ENCODE measurements around the gene DDX49.
"Not testable (repeated sequence)": the region's sequence is repeated elsewhere in the genome, so short reads cannot be mapped to it uniquely, and the experiment has no call there.

DDX49 gene

GRCh38 chr19:18943465-18943864, 23.9 kb downstream of the DDX49 start:
- DNase-seq = no peak

GRCh38 chr19:18945297-18945696, 25.8 kb downstream of the DDX49 start:
- no peak for DNase-seq

DNA sequence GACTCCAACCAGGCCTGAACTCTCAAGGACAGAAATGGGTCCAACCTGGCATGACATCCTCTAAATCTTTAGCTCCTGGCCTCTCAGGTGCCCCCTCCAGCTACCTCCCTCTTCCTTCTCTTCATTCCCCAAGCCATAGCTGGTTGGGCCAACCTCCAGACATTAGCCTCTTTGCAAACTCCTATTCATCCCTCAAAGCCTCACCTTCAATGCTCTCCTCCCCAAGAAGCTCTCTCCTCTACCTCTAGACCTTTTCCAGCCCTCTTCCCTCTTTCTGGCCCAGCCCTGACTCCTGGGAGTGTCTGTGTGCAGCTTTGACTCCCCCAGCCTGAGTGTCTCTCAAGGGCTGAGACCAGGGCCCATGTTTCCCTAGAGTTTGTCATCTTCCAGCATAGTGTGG, 26.8 kb downstream of the DDX49 start:
- no peak for DNase-seq

DNA sequence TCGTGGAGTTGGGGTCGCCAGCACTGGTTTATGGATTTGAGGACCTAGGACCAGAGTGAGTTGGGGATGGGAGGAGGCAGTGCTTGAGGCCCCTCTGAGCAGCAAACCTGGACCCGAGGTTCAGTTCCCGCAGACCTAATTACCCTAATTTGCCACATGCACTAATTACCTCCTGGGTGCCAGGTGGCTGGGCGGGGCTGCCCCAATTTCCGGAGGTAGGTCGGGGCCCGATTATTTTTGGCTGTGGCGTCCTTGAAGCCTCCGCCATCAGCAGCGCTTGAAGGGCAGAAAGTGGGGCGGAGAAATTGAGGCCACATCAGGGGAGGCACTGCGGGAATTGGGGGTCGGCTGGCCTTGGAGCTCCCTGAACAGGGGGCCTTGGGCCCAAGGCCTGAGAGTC, 27.4 kb downstream of the DDX49 start:
- DNase-seq = no peak

GRCh38 chr19:18948075-18948975, 28.8 kb downstream of the DDX49 start:
- no peak for DNase-seq

DNA sequence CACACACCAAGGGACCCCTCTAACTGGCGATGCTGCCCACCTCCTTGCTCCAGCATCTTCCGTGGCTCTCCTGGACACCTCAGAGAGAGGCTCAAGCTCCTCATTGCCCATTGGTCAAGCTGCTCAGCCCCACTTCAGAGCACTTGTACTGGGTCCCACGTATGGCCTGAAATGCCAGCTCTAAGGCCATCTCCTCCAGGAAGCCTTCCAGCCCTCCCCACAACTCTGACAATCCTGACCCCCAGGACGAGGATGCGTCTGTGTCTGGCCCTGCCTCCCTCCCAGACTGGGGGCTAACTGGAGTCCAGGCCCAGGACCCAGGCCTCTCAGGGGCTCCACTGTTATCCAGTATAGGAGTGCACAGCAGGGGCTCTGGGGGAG, 29.5 kb downstream of the DDX49 start:
- DNase-seq = no peak

GRCh38 chr19:18949858-18950257, 30.3 kb downstream of the DDX49 start:
- no peak for DNase-seq

DNA sequence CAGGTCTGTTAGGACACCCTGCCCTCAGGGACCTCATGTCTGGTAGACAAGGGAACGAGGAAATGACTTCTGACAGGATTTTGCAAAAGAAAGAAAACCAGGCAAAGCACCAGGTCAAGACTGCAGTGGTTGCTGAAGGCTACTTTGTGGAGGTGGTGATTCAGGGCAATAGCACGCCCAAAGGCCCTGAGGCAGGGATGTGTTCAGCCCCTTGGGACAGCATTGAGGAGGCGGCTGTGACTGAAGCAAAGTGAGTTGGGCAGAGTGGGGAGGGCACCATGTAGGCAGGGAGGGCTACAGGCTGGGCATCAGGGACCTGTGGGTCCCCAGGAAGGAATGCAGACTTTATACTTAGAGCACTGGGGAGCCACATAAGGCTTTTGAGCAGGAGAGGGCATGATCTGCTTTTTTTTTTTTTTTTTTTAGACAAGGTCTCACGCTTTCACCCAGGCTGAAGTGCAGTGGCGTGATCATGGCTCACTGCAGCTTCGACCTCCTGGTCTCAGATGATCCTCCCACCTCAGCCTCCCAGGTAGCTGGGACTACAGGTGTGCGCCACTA, 32.3 kb downstream of the DDX49 start:
- no peak for DNase-seq

DNA sequence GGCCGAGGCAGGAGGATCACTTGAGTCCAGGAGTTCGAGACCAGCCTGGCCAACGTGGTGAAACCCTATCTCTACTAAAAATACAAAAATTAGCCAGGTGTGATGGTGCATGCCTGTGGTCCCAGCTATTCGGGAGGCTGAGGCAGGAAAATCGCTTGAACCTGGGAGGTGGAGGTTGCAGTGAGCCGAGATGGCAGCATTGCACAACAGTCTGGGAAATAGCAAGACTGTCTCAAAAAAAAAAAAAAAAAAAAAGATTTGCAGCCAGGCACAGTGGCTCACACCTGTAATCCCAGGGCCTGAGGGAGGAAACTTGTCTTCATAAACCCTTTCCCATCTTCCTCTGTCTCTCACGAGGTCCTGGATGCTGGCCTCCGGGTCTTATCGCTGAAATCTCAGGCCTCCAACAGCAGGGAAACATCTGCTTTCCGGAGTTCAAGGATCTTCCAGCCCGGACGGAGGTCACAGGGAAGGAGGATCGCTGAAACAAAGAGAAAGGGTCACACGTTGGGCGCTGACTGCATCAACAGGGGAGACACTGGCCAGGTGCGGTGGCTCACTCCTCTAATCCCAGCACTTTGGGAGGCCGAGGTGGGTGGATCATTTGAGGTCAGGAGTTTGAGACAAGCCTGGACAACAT, 33.0 kb downstream of the DDX49 start:
- DNase-seq = not testable (repeated sequence)

DNA sequence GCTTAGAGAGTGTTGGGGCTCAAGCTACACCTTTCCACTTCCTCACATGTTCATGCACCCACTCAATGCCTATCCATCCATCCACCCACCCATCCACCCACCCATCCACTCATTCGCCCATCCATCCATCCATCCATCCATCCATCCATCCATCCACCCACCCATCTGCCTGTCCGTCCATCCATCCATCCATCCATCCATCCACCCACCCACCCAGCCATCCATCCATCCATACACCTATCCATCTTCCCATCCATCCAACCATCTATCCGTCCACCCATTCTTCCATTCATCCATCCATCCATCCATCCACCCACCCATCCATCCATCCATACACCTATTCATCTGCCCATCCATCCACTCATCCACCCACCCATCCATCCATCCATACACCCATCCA, 34.6 kb downstream of the DDX49 start:
- DNase-seq = no peak

GRCh38 chr19:18955042-18955441, 35.5 kb downstream of the DDX49 start:
- DNase-seq = no peak

GRCh38 chr19:18960370-18960769, 40.9 kb downstream of the DDX49 start:
- no peak for DNase-seq

DNA sequence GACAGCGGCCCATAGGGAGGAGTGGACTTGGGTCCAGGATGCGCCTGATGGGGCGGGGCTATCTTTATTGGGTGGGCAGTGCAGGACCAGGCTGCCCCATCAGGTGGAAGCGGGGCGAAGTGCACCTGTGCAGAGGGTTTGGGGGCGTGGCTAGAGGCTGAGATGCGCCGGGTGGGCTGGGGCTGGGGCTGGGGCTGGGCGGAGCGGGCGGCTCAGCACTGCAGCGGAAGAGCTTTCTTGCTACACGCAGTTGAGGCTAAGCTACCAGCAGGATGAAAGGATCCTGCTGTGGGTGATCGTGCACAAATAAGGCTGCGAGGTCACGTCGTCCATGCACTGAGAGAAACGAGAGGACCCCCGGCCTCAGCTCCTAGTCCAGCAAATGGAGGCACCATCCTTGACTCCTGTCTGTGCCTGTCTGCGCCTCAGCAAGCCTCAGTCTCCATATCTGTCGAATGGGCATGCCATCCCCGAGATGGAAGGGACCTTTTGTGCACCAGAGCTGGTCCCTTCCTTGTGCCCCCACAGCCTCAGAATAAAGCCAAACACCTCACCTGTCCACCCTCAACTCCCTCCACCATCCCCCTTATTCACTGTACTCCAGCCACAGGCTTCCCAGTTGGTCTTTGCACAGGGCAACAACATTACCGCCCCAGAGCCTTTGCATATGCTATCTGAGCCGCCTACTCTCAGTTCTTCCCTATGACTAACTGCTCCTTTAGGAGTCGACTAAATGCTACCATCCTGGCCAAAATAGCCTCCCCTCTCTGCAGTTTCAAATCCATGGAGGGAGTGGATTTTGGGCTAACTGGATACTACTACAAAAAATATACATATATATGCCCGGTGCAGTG, 42.5 kb downstream of the DDX49 start:
- DNase-seq = no peak

GRCh38 chr19:18964121-18964520, 44.6 kb downstream of the DDX49 start:
- DNase-seq = no peak

- no peak for DNase-seq
Measured at GRCh38 chr19:18966307-18966706, 46.8 kb downstream of the DDX49 start.

- no peak for DNase-seq
Measured at GRCh38 chr19:18967358-18968146, 48.0 kb downstream of the DDX49 start.

GRCh38 chr19:18969931-18970659, 50.6 kb downstream of the DDX49 start:
- no peak for DNase-seq

GRCh38 chr19:18972301-18972811, 52.8 kb downstream of the DDX49 start:
- no peak for DNase-seq

DNA sequence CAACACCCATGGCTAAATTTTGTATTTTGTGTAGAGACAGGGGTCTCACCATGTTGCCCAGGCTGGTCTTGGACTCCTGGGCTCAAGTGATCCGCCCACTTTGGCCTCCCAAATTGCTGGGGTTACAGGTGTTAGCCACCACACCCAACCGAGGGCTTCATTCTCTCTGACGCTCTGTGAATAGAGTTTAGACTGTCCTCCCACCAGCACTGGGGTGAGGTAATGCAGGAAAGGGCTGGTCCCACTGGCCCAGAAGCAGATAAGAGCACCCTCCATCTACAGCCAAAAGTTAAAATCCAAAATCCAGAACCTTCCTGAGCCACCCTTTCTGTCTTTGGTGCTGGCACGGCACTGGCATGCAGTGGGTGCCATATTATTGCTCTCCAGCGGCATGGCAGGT, 53.3 kb downstream of the DDX49 start:
- no peak for DNase-seq

- DNase-seq = no peak
Measured at GRCh38 chr19:18975011-18975410, 55.5 kb downstream of the DDX49 start.

DNA sequence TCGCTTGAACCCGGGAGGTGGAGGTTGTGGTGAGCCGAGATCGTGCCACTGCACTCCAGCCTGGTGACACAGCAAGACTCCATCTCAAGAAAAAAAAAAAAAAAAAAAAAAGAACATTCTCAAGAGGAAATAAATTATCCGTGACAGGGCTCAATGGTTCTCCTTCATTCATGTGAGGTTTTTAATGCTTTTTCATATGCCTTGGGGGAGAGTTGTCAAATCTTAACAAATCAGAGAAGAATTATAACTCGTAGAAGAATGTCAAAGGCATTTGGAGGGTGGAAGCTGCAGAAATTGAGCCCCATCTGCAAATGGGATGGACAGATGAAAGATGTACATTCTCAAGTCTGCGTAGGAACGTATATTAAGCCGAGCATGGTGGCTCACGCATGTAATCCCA, 56.4 kb downstream of the DDX49 start:
- no peak for DNase-seq
